ENCODE measurements around the gene CACNA1I.

Gene CACNA1I

GRCh38 chr22:39641660-39642310 is 71.2 kb downstream of the CACNA1I start:
- DNase-seq = no peak
- Mint-ChIP-seq H3K4me3 (no peak overlapping the region), H3K27me3 (peaks cover 19 to 24% of the 10 kb centered on the region in 2 donors), H3K9me3 (peaks cover 0 to 5% of the 10 kb centered on the region in 2 donors), H3K36me3 (no peaks in the 10 kb centered on the region), H3K4me1 (no peaks in the 10 kb centered on the region), H3K27ac (no peak overlapping the region)
- ATAC-seq (replicated peaks) = no peak

- Mint-ChIP-seq H3K36me3 (no peaks in the 10 kb centered on the region), H3K4me1 (no peaks in the 10 kb centered on the region), H3K4me3 (no peak overlapping the region), H3K27me3 (peaks cover 19 to 24% of the 10 kb centered on the region in 2 donors), H3K9me3 (peaks cover 0 to 5% of the 10 kb centered on the region in 2 donors), H3K27ac (no peak overlapping the region)
- no peak for DNase-seq
- no peak for ATAC-seq (replicated peaks)
Observed at GRCh38 chr22:39643311-39644083, 72.9 kb downstream of the CACNA1I start.

GRCh38 chr22:39645532-39645931 is 75.0 kb downstream of the CACNA1I start:
- Mint-ChIP-seq H3K4me3 (no peak overlapping the region), H3K9me3 (no peaks in the 10 kb centered on the region), H3K27me3 (peaks cover 19% of the 10 kb centered on the region in 2 donors), H3K4me1 (no peaks in the 10 kb centered on the region), H3K36me3 (no peaks in the 10 kb centered on the region), H3K27ac (no peak overlapping the region)
- DNase-seq = no peak
- no peak for ATAC-seq (replicated peaks)

- H3K27me3 Mint-ChIP-seq = peaks cover 11 to 15% of the 10 kb centered on the region in 2 donors
- DNase-seq = no peak
- H3K27ac Mint-ChIP-seq = no peak overlapping the region
- no peak for ATAC-seq (replicated peaks)
- H3K9me3 Mint-ChIP-seq = no peaks in the 10 kb centered on the region
- H3K4me1 Mint-ChIP-seq = no peaks in the 10 kb centered on the region
- H3K36me3 Mint-ChIP-seq = no peaks in the 10 kb centered on the region
- no peak overlapping the region for H3K4me3 Mint-ChIP-seq
Observed at GRCh38 chr22:39646398-39647063, 76.0 kb downstream of the CACNA1I start.

GRCh38 chr22:39647836-39648629 is 77.5 kb downstream of the CACNA1I start:
- Mint-ChIP-seq H3K9me3 (no peaks in the 10 kb centered on the region), H3K36me3 (no peaks in the 10 kb centered on the region), H3K27ac (no peak overlapping the region), H3K4me3 (no peak overlapping the region), H3K27me3 (peaks cover under 1 to 10% of the 10 kb centered on the region in 2 donors), H3K4me1 (no peaks in the 10 kb centered on the region)
- DNase-seq = no peak
- no peak for ATAC-seq (replicated peaks)

- no peak overlapping the region for H3K27ac Mint-ChIP-seq
- H3K9me3 Mint-ChIP-seq = no peaks in the 10 kb centered on the region
- no peaks in the 10 kb centered on the region for H3K4me1 Mint-ChIP-seq
- no peaks in the 10 kb centered on the region for H3K36me3 Mint-ChIP-seq
- peaks cover 0 to 10% of the 10 kb centered on the region in 2 donors for H3K27me3 Mint-ChIP-seq
- DNase-seq (no peak), ATAC-seq (replicated peaks) (no peak)
- H3K4me3 Mint-ChIP-seq = no peak overlapping the region
Observed at GRCh38 chr22:39648630-39648950, 78.0 kb downstream of the CACNA1I start.

GRCh38 chr22:39649500-39650089 is 79.0 kb downstream of the CACNA1I start:
- DNase-seq = no peak
- Mint-ChIP-seq H3K36me3 (no peaks in the 10 kb centered on the region), H3K4me1 (no peaks in the 10 kb centered on the region), H3K27me3 (peaks cover 0 to 6% of the 10 kb centered on the region in 2 donors), H3K27ac (no peak overlapping the region), H3K9me3 (no peaks in the 10 kb centered on the region), H3K4me3 (no peak overlapping the region)
- ATAC-seq (replicated peaks) = no peak

DNA sequence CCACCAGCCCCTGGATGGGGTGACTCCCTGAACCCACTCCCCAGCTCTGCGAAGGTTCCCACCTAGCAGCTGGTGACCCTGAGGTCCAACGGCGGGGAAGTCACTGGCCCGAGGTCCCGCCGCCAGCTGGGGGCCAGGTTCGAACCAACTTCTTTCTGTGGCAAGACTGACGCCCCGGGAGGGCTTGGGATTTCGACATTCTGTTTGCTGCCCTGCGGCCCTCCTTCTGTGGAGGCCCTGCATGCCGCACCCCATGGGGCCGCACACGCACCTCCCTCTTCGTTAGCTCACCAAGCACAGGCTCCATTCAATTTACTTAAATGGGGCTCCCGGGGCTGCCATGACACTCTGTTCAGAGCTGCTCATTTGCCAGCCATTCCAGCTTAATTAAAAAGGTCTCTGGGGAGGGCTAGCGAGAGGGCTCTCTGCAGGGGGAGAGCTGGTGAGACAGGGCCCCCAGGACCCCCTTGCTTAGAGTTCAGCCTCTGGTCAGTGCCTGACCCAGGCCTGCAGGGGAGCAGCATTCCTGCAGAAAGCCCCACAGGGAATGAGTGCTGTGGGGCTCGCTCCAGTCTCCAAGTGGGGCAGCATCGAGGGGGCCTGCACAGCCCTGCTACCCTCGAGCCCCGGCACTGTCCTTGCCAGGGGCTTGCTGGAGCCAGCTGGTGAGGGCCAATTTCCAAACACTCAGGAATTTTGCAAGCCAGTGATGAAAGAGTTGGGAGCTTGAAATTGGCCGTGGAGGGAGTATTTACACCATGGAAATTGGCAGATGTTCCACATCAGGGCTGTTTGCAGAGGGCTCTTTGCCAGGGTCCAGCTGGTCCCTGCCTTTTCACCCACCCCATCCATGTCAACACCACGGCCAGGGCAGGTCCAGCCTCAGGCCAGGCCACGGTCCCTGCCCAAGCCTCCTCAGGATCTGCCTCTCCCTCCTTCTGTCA is 80.8 kb downstream of the CACNA1I start:
- peaks cover 9 to 12% of the 10 kb centered on the region in 2 donors for H3K27me3 Mint-ChIP-seq
- DNase-seq (no peak), ATAC-seq (replicated peaks) (no peak)
- H3K36me3 Mint-ChIP-seq = no peaks in the 10 kb centered on the region
- H3K27ac Mint-ChIP-seq = no peak overlapping the region
- no peaks in the 10 kb centered on the region for H3K4me1 Mint-ChIP-seq
- no peak overlapping the region for H3K4me3 Mint-ChIP-seq
- H3K9me3 Mint-ChIP-seq = no peaks in the 10 kb centered on the region

- no peaks in the 10 kb centered on the region for H3K4me1 Mint-ChIP-seq
- DNase-seq (no peak), ATAC-seq (replicated peaks) (no peak)
- H3K4me3 Mint-ChIP-seq = no peak overlapping the region
- H3K27me3 Mint-ChIP-seq = peaks cover 25 to 31% of the 10 kb centered on the region in 2 donors
- H3K36me3 Mint-ChIP-seq = no peaks in the 10 kb centered on the region
- no peaks in the 10 kb centered on the region for H3K9me3 Mint-ChIP-seq
- H3K27ac Mint-ChIP-seq = no peak overlapping the region
Observed at GRCh38 chr22:39652990-39653786, 82.6 kb downstream of the CACNA1I start.

DNA sequence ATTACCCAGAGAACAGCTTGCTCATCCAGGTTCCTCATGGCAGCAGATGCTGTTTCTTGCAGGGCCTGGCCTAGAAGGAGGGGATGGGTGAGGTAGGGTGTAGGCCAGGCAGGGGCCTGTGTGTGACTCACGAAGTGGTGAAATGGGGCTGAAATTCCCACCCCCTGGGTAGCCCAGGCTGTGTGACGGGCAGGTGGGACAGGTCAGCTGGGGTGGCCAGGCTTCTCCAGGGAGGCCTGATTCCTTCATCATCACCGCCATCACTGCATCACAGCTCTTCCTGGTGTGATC is 83.2 kb downstream of the CACNA1I start:
- Mint-ChIP-seq H3K27ac (no peak overlapping the region), H3K36me3 (no peaks in the 10 kb centered on the region), H3K27me3 (peaks cover 30 to 36% of the 10 kb centered on the region in 2 donors), H3K9me3 (no peaks in the 10 kb centered on the region), H3K4me1 (no peaks in the 10 kb centered on the region), H3K4me3 (no peak overlapping the region)
- ATAC-seq (replicated peaks) (no peak), DNase-seq (no peak)

DNA sequence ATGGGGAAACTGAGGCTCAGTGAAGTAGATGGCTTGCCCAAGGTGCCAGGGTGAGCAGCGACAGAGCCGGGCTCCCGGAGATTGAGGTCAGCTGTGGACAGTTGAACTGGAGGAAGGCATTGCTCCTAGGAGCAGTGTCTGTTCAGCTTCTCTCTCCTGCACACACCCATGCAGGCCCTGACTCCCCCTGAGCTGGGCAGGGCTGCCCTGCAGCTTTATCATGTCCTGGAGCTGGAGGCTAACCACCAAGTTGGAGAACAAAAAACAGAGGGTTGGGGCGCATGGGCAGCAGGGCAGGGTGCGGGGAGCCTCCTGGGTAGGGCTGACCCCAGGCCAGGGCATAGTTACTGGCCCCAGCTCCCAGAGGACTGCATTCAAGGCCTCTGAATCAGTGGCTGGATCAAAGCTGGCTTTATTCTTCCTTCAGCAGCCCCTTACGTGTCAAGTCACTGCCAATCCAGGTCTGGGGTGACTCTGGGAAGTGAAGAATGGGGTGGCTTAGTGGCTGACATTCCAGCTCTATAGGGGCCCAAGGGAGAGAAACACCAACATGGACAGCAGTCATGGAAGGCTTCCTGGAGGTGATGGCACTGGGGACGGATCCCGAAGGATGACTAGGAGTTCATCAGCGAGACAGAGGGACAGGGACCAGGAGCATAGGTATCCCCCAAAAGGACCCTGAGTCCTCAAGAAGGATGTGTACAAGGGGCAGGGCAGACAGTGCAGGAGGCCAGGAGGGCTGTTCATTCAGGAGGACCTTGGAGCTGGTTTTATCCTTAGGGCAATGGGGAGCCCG is 83.8 kb downstream of the CACNA1I start:
- Mint-ChIP-seq H3K4me1 (no peaks in the 10 kb centered on the region), H3K9me3 (no peaks in the 10 kb centered on the region), H3K4me3 (no peak overlapping the region), H3K36me3 (no peaks in the 10 kb centered on the region), H3K27ac (no peak overlapping the region), H3K27me3 (peaks cover 36 to 42% of the 10 kb centered on the region in 2 donors)
- ATAC-seq (replicated peaks) = no peak
- DNase-seq = no peak

GRCh38 chr22:39655004-39655579 is 84.5 kb downstream of the CACNA1I start:
- DNase-seq (no peak), ATAC-seq (replicated peaks) (no peak)
- Mint-ChIP-seq H3K4me3 (no peak overlapping the region), H3K27me3 (peaks cover 44 to 50% of the 10 kb centered on the region in 2 donors), H3K36me3 (no peaks in the 10 kb centered on the region), H3K9me3 (no peaks in the 10 kb centered on the region), H3K27ac (no peak overlapping the region), H3K4me1 (no peaks in the 10 kb centered on the region)
